Activated T-cell treated with anti-CD3 and anti-CD28 coated beads for 48 hours (primary cell): ENCODE data around the gene COL5A1.

ENCODE experiments used
- DNase-seq: peaks from one replicate; pipeline ENCODE4 v3.0.0-alpha.2; 2020; ENCODE audit warnings: low read depth

Gene COL5A1

GRCh38 chr9:134768709-134769351 lies 127.2 kb downstream of the COL5A1 start:
- DNase-seq: no peak

- DNase-seq: no peak
Observed at GRCh38 chr9:134770972-134771971, 129.7 kb downstream of the COL5A1 start.

GRCh38 chr9:134772331-134772730 lies 130.7 kb downstream of the COL5A1 start:
- no peak for DNase-seq

- no peak for DNase-seq
Observed at GRCh38 chr9:134773842-134774241, 132.2 kb downstream of the COL5A1 start.

GRCh38 chr9:134774410-134774809 lies 132.8 kb downstream of the COL5A1 start:
- DNase-seq: no peak

- DNase-seq: no peak
Observed at GRCh38 chr9:134775081-134775951, 133.7 kb downstream of the COL5A1 start.

GRCh38 chr9:134776080-134776796 lies 134.6 kb downstream of the COL5A1 start:
- no peak for DNase-seq

- no peak for DNase-seq
Observed at GRCh38 chr9:134777153-134777552, 135.6 kb downstream of the COL5A1 start.

GRCh38 chr9:134778156-134778555 lies 136.6 kb downstream of the COL5A1 start:
- no peak for DNase-seq

- DNase-seq: no peak
Observed at GRCh38 chr9:134778841-134779411, 137.3 kb downstream of the COL5A1 start.

GRCh38 chr9:134779640-134780039 lies 138.0 kb downstream of the COL5A1 start:
- no peak for DNase-seq

GRCh38 chr9:134781591-134782302 lies 140.1 kb downstream of the COL5A1 start:
- DNase-seq: no peak

GRCh38 chr9:134782921-134783698 lies 141.5 kb downstream of the COL5A1 start:
- no peak for DNase-seq

GRCh38 chr9:134783699-134784039 lies 142.1 kb downstream of the COL5A1 start:
- DNase-seq: no peak

- DNase-seq: no peak
Observed at GRCh38 chr9:134784577-134785305, 143.1 kb downstream of the COL5A1 start.

GRCh38 chr9:134785325-134786108 lies 143.9 kb downstream of the COL5A1 start:
- no peak for DNase-seq

GRCh38 chr9:134787601-134788531 lies 146.3 kb downstream of the COL5A1 start:
- no peak for DNase-seq
